CD4-positive, alpha-beta T cell treated with Interleukin-15 for 4 hours (primary cell): Measurements from ENCODE around the gene PERCC1.
"Not testable (repeated sequence)": the region's sequence is repeated elsewhere in the genome, so short reads cannot be mapped to it uniquely, and the experiment has no call there.

ENCODE experiments used
- DNase-seq: peaks from one replicate; pipeline ENCODE4 v3.0.0-alpha.2; 2020; ENCODE audit warnings: low spot score

The PERCC1 gene

DNA sequence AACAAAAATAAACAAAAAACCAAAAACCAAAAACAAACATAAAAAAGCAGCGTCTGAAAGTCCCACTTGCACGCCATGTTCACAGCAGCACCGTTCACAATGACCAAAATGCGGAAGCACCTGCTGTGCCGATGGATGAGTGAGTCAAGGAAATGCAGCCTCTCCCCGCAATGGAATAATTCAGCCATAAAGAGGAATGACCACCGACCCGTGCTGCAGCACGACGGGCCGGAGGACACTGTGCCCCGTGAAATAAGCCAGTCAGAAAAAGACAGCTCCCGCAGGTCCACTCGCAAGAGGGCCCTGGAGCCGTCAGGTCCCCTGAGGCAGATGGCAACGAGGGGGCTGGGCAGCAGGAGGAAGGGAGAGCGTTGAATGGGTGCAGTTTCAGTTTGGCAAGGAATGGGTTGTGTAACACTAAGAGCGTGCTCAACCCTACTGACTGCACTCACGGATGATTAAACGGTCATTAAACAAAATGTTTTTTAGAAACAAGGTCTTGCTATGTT, 38.9 kb downstream of the PERCC1 start:
- DNase-seq = no peak

DNA sequence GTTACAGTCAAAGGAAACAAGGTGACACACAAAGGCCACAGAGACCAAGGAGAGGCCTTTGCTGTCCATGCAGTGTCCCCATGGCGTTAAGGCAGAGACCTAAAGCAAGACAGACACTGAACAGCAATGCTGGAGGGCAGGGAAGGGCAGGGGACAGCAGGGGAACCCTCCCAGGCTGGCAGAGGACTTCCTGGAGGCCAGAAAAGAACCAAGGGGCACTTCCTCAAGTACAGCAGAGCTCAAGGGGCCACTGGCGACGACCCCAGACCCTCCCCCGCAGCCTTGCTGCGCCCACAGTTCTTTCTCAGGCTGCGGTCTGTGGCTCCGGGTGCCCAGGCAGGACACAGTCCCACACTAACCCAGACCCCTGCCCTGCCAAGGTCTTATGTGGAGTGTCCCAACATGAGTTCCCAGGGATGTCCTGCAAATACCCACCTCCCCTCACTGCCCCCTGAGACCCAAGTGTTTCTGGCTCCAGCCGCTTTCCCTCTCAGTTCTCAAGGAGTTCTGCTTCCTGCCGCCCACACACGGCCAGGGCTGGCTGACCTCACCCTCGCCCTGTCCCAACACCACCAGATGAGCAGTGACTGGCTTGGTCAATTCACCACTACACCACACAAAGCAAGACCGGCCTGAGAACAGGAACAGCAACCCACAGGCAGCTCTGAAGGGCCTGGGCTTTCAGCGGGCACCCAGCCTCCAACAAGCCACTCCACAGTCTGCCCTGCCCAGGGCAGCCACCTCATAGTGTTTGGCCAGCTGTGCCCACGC, 39.8 kb downstream of the PERCC1 start:
- DNase-seq = no peak

DNA sequence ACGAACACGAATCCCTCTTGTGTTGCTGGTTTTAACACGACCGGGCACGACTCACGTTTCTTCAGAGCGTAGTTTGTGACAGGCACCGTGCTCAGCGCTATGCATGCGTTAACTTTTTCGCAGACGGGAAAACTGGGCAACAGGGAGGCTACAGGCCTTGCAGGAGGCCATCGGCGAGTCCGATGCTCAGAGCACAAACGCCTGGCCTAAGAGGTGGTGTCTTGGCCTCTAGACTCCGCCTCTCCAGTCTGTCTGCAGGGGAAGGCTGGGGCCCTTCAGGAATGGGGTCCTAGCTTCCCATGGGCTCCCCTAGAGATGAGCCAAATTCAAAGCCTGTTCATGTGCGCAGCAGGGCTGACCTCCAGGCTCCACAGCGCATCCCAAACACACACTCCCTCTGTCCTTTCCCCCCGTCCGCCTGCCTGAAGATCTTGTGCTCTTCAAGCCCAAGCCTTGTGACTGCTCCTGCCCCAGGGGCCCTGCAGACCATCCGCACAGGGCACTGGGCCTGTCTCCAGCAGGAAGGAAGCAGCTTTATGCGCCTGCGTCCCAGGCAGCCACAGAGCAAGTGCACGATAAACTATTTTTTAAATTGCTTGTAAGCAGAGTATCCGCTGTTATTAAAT, 40.8 kb downstream of the PERCC1 start:
- no peak for DNase-seq

DNA sequence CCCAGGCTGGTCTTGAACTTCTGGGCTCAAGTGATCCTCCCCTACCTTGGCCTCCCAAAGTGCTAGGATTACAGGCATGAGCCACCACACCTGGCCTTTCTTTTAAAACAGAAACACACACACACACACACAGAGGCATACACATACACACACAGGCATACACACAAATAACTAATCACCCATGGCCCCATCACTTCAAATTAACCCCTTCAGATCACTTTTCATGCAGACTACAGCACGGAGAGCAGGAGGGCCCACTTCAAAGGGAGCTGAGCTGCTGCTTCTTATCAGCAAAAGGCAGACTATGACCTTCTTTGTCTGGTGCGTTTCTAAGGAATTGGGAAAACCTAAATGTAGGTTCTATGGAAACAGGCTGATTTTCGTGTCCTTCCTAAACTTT, 42.1 kb downstream of the PERCC1 start:
- no peak for DNase-seq

DNA sequence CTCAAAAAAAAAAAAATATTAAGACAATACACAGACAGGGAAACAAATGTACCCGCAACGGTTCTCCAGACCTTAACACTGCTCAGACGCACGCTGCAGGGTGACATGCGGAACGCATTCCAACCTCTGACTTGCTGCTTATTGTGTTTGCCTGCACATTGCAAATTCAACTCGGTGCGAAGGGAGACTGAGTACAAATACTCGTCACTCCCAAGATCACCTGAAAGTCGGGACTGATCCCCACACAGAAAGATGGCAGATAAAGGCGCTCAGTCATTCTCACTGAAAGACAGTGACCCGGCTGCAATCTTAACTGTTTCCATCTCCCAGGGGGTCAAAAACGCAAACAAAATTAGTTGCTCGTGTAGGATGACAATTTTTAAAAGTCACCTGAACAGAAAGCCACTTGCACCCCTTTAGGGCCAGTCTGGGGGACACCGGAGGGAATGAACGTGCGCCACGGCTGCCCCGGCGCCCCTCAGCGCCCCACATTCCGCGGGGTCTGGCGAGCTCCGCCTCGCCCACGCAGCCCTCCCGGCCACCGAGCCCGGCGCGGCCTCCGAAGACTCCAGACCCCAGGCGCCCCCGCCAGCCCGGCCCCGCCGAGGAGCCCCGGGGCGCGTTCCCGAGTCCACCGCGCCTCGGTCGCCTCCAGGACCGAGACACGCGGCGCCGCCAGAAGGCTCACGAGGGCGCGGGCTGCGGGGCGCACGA, 43.4 kb downstream of the PERCC1 start:
- no peak for DNase-seq

DNA sequence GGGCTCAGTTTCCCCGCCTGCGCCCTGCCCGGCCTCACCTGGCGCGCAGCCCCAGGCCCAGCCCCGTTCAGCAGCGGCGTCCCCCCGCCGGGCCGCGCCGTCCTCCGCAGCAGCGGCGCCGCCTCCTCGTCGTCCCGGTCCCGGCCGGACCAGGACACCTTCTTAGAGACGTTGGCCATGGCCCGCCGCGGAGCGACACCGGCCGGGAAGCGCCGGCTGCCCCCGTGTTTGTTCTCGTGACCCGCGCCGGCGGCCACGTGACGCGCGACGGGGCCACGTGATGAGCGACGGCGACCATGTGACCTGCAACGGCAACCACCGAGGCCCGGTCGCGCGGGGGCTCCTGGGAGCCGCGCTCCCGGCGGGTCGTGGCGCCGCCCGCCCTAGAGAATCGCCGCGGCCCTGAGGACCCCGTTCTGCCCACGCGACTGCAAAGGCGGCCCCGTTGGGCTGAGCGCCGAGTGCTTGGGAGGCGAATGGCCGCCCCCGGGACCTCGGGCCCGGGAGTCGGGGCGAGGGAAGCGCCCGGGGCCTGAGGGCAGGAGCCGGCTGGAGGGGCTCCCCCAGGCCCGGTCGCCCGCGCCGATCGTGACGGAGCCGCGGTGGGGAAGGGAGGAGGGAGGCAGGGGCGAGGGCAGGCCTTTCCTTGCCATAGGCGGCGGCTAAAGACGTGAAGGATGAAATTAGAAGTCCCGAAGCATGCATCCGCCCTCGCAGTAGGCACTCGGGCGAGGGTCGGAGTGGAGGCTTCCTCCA, 44.1 kb downstream of the PERCC1 start, which contains the start of gene CLCN7:
Gene CLCN7, minus strand, starts transcription at position 233 of the 756 bp plus-strand sequence. Its CDS starts 54 bp downstream, at position 179.
- DNase-seq = peak; percentile 83

DNA sequence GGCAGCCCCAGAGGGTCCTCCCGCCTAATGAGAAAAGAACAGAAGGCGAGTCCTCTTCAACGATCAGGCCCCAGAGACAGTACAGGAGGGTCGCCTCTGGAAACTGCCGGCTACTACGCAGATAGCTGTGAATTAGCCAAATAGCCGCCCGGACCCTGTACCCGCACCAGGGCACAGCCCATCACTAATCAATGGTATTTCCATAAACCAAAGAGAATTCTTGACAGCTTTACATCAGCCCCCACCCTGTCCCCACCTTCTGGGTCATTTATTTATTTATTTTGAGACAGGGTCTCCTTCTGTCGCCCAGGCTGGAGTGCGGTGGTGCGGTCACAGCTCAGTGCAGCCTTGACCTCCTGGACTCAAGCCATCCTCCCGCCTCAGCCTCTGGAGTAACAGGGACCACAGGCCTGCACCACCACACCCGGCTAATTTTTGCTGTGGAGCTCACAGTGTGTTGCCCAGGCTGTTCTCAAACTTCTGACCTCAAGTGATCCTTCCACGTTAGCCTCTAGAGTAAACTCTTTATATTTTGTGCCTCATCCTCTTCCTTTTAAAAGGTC, 44.8 kb downstream of the PERCC1 start:
- DNase-seq = no peak

DNA sequence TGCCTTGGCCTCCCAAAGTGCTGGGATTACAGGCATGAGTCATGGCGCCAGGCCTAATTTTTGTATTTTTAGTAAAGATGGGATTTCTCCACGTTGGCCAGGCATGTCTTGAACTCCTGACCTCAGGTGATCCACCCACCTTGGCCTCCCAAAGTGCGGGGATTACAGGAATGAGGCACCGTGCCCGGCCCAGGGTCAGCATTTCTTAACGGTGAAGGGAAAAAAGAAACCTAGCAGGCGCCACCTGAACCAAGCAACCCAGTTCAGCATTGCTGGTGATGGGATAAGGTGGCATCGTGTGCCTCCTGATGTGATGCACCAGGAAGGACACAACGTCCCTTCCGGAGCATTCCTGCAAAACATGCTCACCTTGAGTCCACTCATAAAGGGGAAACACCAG, 46.2 kb downstream of the PERCC1 start:
- no peak for DNase-seq

DNA sequence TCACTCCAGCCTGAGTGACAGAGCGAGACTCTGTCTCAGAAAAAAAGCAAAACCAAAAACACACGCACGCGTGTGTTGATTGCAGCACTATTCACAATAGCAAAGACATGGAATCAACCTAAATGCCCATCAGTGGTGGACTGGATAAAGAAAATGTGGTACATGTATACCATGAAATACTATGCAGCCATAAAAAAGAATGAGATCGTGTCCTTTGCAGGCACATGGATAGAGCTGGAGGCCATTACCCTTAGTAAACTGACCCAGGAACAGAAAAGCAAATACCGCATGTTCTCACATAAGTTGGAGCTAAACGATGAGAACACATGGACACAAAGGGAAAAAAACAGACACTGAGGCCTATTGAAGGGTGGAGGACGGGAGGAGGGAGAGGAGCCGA, 48.1 kb downstream of the PERCC1 start:
- DNase-seq = not testable (repeated sequence)

DNA sequence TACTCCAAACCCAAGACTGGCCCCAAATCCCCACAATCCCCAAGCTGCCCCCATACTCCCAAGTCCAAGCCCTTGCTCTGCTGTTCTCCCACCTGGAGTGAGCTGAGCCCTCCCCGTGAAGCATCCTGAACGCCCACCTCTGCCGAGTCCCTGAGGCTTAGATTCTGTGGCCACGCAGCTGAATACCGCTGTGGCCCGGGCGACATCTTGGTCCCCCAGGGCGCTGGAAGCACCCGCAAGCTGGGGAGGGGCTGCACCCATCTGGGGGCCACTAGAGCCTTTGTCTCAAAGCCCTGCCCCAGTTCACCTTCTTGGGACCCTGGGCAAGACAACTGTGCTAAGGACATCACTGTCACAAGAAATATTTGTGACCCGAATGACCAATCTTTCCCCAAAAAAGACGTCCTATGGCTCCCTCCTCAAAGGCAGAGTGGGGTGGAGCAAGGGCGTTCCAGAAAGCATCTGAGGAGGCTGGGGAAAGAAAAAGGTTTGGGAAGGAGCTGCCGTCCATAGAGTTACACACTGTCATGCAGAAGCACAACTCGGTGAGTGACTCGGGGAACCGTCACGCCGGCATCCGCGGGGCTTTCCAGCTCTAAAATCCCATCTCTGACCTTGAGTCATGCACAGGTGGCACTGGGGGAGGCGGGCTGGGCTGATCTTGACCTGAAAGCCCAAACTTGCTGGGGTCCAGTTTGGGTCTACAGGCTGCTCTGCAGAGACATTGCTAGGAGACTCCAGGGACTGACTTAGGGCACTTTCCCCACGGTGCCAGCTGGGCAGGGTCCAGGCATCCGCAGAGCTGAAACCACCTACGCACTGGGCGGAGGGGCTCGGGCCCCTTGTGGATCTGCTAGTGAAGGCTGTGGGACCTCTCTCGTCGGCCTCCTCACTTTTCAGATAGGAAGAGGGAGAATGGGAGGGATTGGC, 51.3 kb downstream of the PERCC1 start:
- DNase-seq = no peak
